NCI-H1092 (cell line): Measurements from ENCODE around the gene KDM5C.

Experiments used
- DNase-seq: peaks from one replicate; lab custom pipeline; 2025; lab: John Stamatoyannopoulos, UW

Gene KDM5C

GRCh38 chrX:53250556-53250955 lies 25.5 kb upstream of the KDM5C start:
- DNase-seq, result no peak

GRCh38 chrX:53249408-53250042 lies 24.5 kb upstream of the KDM5C start:
- no peak for DNase-seq

GRCh38 chrX:53247928-53248327 lies 22.9 kb upstream of the KDM5C start:
- DNase-seq, result no peak

- DNase-seq, result no peak
Observed at GRCh38 chrX:53246231-53246630, 21.2 kb upstream of the KDM5C start.

GRCh38 chrX:53244610-53245009 lies 19.6 kb upstream of the KDM5C start:
- DNase-seq, result no peak

GRCh38 chrX:53242310-53242709 lies 17.3 kb upstream of the KDM5C start:
- no peak for DNase-seq

- DNase-seq, result no peak
Observed at GRCh38 chrX:53241558-53241957, 16.6 kb upstream of the KDM5C start.

GRCh38 chrX:53239474-53239873 lies 14.5 kb upstream of the KDM5C start:
- no peak for DNase-seq

- no peak for DNase-seq
Observed at GRCh38 chrX:53237056-53237455, 12.0 kb upstream of the KDM5C start.

GRCh38 chrX:53236025-53236679 lies 11.1 kb upstream of the KDM5C start:
- DNase-seq, result no peak

- DNase-seq, result no peak
Observed at GRCh38 chrX:53235566-53235965, 10.6 kb upstream of the KDM5C start.

GRCh38 chrX:53234484-53234883 lies 9.5 kb upstream of the KDM5C start:
- DNase-seq, result no peak

- DNase-seq, result no peak
Observed at GRCh38 chrX:53233536-53233935, 8.5 kb upstream of the KDM5C start.

- no peak for DNase-seq
Observed at GRCh38 chrX:53230116-53230515, 5.1 kb upstream of the KDM5C start.

- DNase-seq, result no peak
Observed at GRCh38 chrX:53227224-53227765, 2.3 kb upstream of the KDM5C start.

- DNase-seq, result no peak
Observed at GRCh38 chrX:53223955-53224859, 800 bp downstream of the KDM5C start.

- no peak for DNase-seq
Observed at GRCh38 chrX:53223068-53223693, 1.8 kb downstream of the KDM5C start.

GRCh38 chrX:53211391-53211978 lies 13.5 kb downstream of the KDM5C start:
- no peak for DNase-seq

- no peak for DNase-seq
Observed at GRCh38 chrX:53196678-53197077, 28.3 kb downstream of the KDM5C start.

- DNase-seq, result no peak
Observed at GRCh38 chrX:53195401-53195800, 29.6 kb downstream of the KDM5C start.

GRCh38 chrX:53194308-53194707 lies 30.7 kb downstream of the KDM5C start:
- no peak for DNase-seq

- no peak for DNase-seq
Observed at GRCh38 chrX:53193093-53193492, 31.9 kb downstream of the KDM5C start.
